ENCODE measurements around the gene ABCA4.

GRCh38 chr1:94111879-94112278 is 9.1 kb downstream of the ABCA4 start:
- no peak for TF ChIP-seq PATZ1 (CRISPR knock-in tag; IDR thresholded peaks at IDR 0.05; ENCODE audit: borderline replicate concordance)
- no peak for TF ChIP-seq PPARA (CRISPR knock-in tag; IDR thresholded peaks at IDR 0.05; ENCODE audit: borderline replicate concordance)
- TF ChIP-seq, protein P1, sequence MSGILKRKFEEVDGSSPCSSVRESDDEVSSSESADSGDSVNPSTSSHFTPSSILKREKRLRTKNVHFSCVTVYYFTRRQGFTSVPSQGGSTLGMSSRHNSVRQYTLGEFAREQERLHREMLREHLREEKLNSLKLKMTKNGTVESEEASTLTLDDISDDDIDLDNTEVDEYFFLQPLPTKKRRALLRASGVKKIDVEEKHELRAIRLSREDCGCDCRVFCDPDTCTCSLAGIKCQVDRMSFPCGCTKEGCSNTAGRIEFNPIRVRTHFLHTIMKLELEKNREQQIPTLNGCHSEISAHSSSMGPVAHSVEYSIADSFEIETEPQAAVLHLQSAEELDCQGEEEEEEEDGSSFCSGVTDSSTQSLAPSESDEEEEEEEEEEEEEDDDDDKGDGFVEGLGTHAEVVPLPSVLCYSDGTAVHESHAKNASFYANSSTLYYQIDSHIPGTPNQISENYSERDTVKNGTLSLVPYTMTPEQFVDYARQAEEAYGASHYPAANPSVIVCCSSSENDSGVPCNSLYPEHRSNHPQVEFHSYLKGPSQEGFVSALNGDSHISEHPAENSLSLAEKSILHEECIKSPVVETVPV (CRISPR knock-in tag; IDR thresholded peaks at IDR 0.05): no peak
- no peak for TF ChIP-seq TSHZ2 (CRISPR knock-in tag; IDR thresholded peaks at IDR 0.05)
- TF ChIP-seq ZFP30 (CRISPR knock-in tag; IDR thresholded peaks at IDR 0.05): no peak
- TF ChIP-seq RARB (CRISPR knock-in tag; IDR thresholded peaks at IDR 0.05): no peak

Measured in SK-N-SH treated with all-trans-retinoic acid at 6 μM for 48 hours (cell line).